IMR-90 (cell line): ENCODE data around the gene PHF21A. TPM values are rescaled to one million over a fixed set of nuclear protein-coding genes. Genes with fewer than 3 reads are reported as not detected.

Experiments
- ATAC-seq: fragments of 200-7000 bp; cut with Tn5 transposase; 2 replicates; pipeline ENCODE4 v1.9.1; 2020; ENCODE audit warnings: low read depth, mild to moderate bottlenecking, moderate library complexity
- BruUV-seq: library from RNA; stranded (reverse); fragments of 400-500 nt; replicated peaks from 2 replicates; lab custom pipeline; 2021; lab: Mats Ljungman, UMichigan
- CTCF ChIA-PET: fragments of 300-600 bp; formaldehyde crosslinking; extraction: SDS; loops from one replicate; lab custom pipeline; 2021; ENCODE audit warnings: antibody characterized with exemption; lab: Yijun Ruan, JAX
- POLR2A ChIA-PET: fragments of 300-600 bp; sonication (Branson Sonifier 250); formaldehyde crosslinking; loops from one replicate; lab custom pipeline; 2022; ENCODE audit warnings: antibody characterized with exemption; ENCODE audit not compliant: unreplicated experiment; lab: Charles Lee
- DNase-seq: peaks from one replicate; pipeline ENCODE4 v3.0.0; 2013
- H2AFZ ChIP-seq: replicated peaks from 2 replicates; pipeline ENCODE3; 2013; ENCODE audit warnings: low read length, mild to moderate bottlenecking; ENCODE audit not compliant: poor library complexity
- H2AK5ac ChIP-seq: 2 replicates; pipeline ENCODE4 v1.6.1; 2013; ENCODE audit warnings: low read depth, low read length, inconsistent platforms
- H2AK9ac ChIP-seq: replicated peaks from 2 replicates; pipeline ENCODE3; 2013; ENCODE audit warnings: mild to moderate bottlenecking, low read depth, low read length, moderate library complexity; ENCODE audit not compliant: poor library complexity
- H2BK120ac ChIP-seq: 2 replicates; pipeline ENCODE4 v1.6.1; 2013; ENCODE audit warnings: low read depth, low read length, inconsistent platforms
- H2BK15ac ChIP-seq: 3 replicates; pipeline ENCODE4 v1.6.1; 2013; ENCODE audit warnings: low read depth, low read length, inconsistent platforms
- H2BK20ac ChIP-seq: 2 replicates; pipeline ENCODE4 v1.6.1; 2013; ENCODE audit warnings: low read depth, mild to moderate bottlenecking, inconsistent platforms, low read length, moderate library complexity
- H2BK5ac ChIP-seq: 2 replicates; pipeline ENCODE4 v1.6.1; 2013; ENCODE audit warnings: mild to moderate bottlenecking, low read depth, low read length, inconsistent platforms; ENCODE audit not compliant: poor library complexity, severe bottlenecking
- H3K14ac ChIP-seq: replicated peaks from 2 replicates; pipeline ENCODE4 v1.6.1; 2013; ENCODE audit warnings: low read depth, low read length, inconsistent platforms
- H3K18ac ChIP-seq: 2 replicates; pipeline ENCODE4 v1.6.1; 2013; ENCODE audit warnings: low read depth, low read length, control low read depth
- H3K23ac ChIP-seq: 2 replicates; pipeline ENCODE4 v1.6.1; 2013; ENCODE audit warnings: low read depth, low read length, inconsistent platforms
- H3K27ac ChIP-seq: 2 replicates; pipeline ENCODE4 v1.5.1; 2013; ENCODE audit warnings: mild to moderate bottlenecking, control low read depth, low read length; ENCODE audit not compliant: insufficient read depth
- H3K27me3 ChIP-seq: 2 replicates; pipeline ENCODE4 v1.6.1; 2013; ENCODE audit warnings: low read length; ENCODE audit not compliant: control insufficient read depth, insufficient read depth
- H3K36me3 ChIP-seq: 2 replicates; pipeline ENCODE4 v1.6.1; 2013; ENCODE audit warnings: low read length, mixed read lengths; ENCODE audit not compliant: control insufficient read depth, insufficient read depth
- H3K4ac ChIP-seq: 2 replicates; pipeline ENCODE4 v1.6.1; 2013; ENCODE audit warnings: low read depth, low read length, inconsistent platforms
- H3K4me1 ChIP-seq: 2 replicates; pipeline ENCODE4 v1.6.1; 2013; ENCODE audit warnings: low read length, mixed read lengths; ENCODE audit not compliant: control insufficient read depth, insufficient read depth
- H3K4me2 ChIP-seq: 2 replicates; pipeline ENCODE4 v1.6.1; 2013; ENCODE audit warnings: low read depth, mild to moderate bottlenecking, control low read depth, low read length, moderate library complexity
- H3K4me3 ChIP-seq: 2 replicates; pipeline ENCODE4 v1.5.1; 2013; ENCODE audit warnings: low read depth, mild to moderate bottlenecking, control low read depth, low read length, moderate library complexity; ENCODE audit not compliant: insufficient read depth
- H3K56ac ChIP-seq: 2 replicates; pipeline ENCODE4 v1.6.1; 2013; ENCODE audit warnings: low read length, inconsistent platforms; ENCODE audit not compliant: insufficient read depth; ENCODE audit errors: extremely low read depth
- H3K79me1 ChIP-seq, 2 experiments: 2 replicates each; pipeline ENCODE4 v1.6.1; 2013; ENCODE audit warnings: low read length in 2 of 2, inconsistent platforms in 1 of 2, low read depth in 1 of 2
- H3K9ac ChIP-seq: 2 replicates; pipeline ENCODE4 v1.6.1; 2013; ENCODE audit warnings: low read depth, low read length, control low read depth
- H3K9me1 ChIP-seq: 2 replicates; pipeline ENCODE4 v1.6.1; 2013; ENCODE audit warnings: low read length, inconsistent platforms; ENCODE audit not compliant: insufficient read depth
- H3K9me3 ChIP-seq: 2 replicates; pipeline ENCODE4 v1.6.1; 2013; ENCODE audit warnings: low read length; ENCODE audit not compliant: control insufficient read depth, insufficient read depth
- H4K20me1 ChIP-seq: 2 replicates; pipeline ENCODE4 v1.6.1; 2013; ENCODE audit warnings: low read length, inconsistent platforms; ENCODE audit not compliant: insufficient read depth
- H4K5ac ChIP-seq: 2 replicates; pipeline ENCODE4 v1.6.1; 2013; ENCODE audit warnings: mild to moderate bottlenecking, low read depth, low read length, control low read depth
- H4K8ac ChIP-seq, 2 experiments: 2 replicates each; pipeline ENCODE4 v1.6.1; 2013; ENCODE audit warnings: low read depth in 2 of 2, low read length in 2 of 2, control low read depth in 1 of 2, inconsistent platforms in 1 of 2
- H4K91ac ChIP-seq: 2 replicates; pipeline ENCODE4 v1.6.1; 2013; ENCODE audit warnings: low read depth, low read length, inconsistent platforms; ENCODE audit not compliant: insufficient read depth
- BHLHE40 ChIP-seq: fragments of 150-350 bp; IDR thresholded peaks from 2 replicates; pipeline ENCODE4 v1.6.1; 2016; ENCODE audit warnings: mild to moderate bottlenecking, low read depth, low read length
- CEBPB ChIP-seq: IDR thresholded peaks from 2 replicates; pipeline ENCODE4 v1.6.1; 2012; ENCODE audit warnings: low read depth, low read length, improper control_type of control experiment
- CHD1 ChIP-seq: IDR thresholded peaks from 2 replicates; pipeline ENCODE4 v1.6.1; 2012; ENCODE audit warnings: low read depth, low read length, improper control_type of control experiment
- FOS ChIP-seq: fragments of 150-350 bp; IDR thresholded peaks from 2 replicates; pipeline ENCODE4 v1.6.1; 2016; ENCODE audit warnings: low read depth, low read length
- MAFK ChIP-seq: IDR thresholded peaks from 2 replicates; pipeline ENCODE4 v1.6.1; 2012; ENCODE audit warnings: low read depth, low read length, improper control_type of control experiment
- MAZ ChIP-seq: IDR thresholded peaks from 2 replicates; pipeline ENCODE4 v1.6.1; 2012; ENCODE audit warnings: low read depth, mild to moderate bottlenecking, low read length, improper control_type of control experiment, moderate library complexity, borderline replicate concordance
- MXI1 ChIP-seq: IDR thresholded peaks from 2 replicates; pipeline ENCODE4 v1.6.1; 2012; ENCODE audit warnings: low read depth, mild to moderate bottlenecking, low read length, moderate library complexity, borderline replicate concordance
- NFE2L2 ChIP-seq: fragments of 150-350 bp; IDR thresholded peaks from 2 replicates; pipeline ENCODE4 v1.6.1; 2016; ENCODE audit warnings: low read depth, mild to moderate bottlenecking, low read length
- POLR2A ChIP-seq: IDR thresholded peaks from 2 replicates; pipeline ENCODE4 v1.6.1; 2012; ENCODE audit warnings: mild to moderate bottlenecking, low read depth, low read length
- RAD21 ChIP-seq: IDR thresholded peaks from 2 replicates; pipeline ENCODE4 v1.6.1; 2012; ENCODE audit warnings: low read length, improper control_type of control experiment
- RCOR1 ChIP-seq: IDR thresholded peaks from 2 replicates; pipeline ENCODE4 v1.6.1; 2012; ENCODE audit warnings: mild to moderate bottlenecking, low read length, improper control_type of control experiment; ENCODE audit not compliant: insufficient replicate concordance
- RFX5 ChIP-seq: IDR thresholded peaks from 2 replicates; pipeline ENCODE4 v1.8.0; 2012; ENCODE audit warnings: low read depth, mild to moderate bottlenecking, low read length, moderate library complexity
- SMC3 ChIP-seq: fragments of 150-350 bp; IDR thresholded peaks from 2 replicates; pipeline ENCODE4 v1.6.1; 2016; ENCODE audit warnings: low read depth, mild to moderate bottlenecking, antibody characterized with exemption, low read length, moderate library complexity
- WGBS, 2 experiments: methylation state at CpG; one replicate each; pipeline versions ENCODE4 v1.1.5 to v1.1.7; 2013; ENCODE audit warnings: missing lambda C conversion rate in 2 of 2; ENCODE audit not compliant: insufficient read length in 1 of 2; ENCODE audit errors: extremely low coverage in 2 of 2; 5-methylcytosine and 5-hydroxymethylcytosine counted together
- dilution Hi-C: fragments of 300-500 bp; cut with HindIII; formaldehyde crosslinking; loops from one replicate; pipeline ENCODE4 v1.14.3; 2018; ENCODE audit warnings: low sequenced_read_pairs; ENCODE audit not compliant: unreplicated experiment
- in situ Hi-C: fragments of 300-500 bp; cut with MboI; formaldehyde crosslinking; loops from 3 replicates; pipeline ENCODE4 v1.14.3; 2019; ENCODE audit warnings: low sequenced_read_pairs, inconsistent platforms, mixed read lengths
- intact Hi-C: fragments of 100-400 bp; cut with micrococcal nuclease; formaldehyde crosslinking; loops from 2 replicates; pipeline ENCODE4 v1.10.0; 2022
- polyA plus RNA-seq, 3 experiments: library from polyadenylated mRNA; depleted of rRNA; stranded (reverse); fragments of >200 nt; gene quantifications; 2 replicates each; pipeline ENCODE4 v1.2.3, GENCODE V29; 2012; ENCODE audit warnings: low replicate concordance in 1 of 3
- total RNA-seq: library from RNA; depleted of rRNA; stranded (reverse); fragments of >200 nt; gene quantifications from 2 replicates; pipeline ENCODE4 v1.2.3, GENCODE V29; 2012
- TF ChIP-seq, protein P1 (sequence below): fragments of 150-350 bp; IDR thresholded peaks from 2 replicates; pipeline ENCODE4 v1.6.1; 2017; ENCODE audit warnings: mild to moderate bottlenecking, antibody characterized with exemption, low read length, low read depth
- TF ChIP-seq, protein P2 (sequence below): fragments of 150-350 bp; IDR thresholded peaks from 2 replicates; pipeline ENCODE4 v1.6.1; 2016; ENCODE audit warnings: low read depth, mild to moderate bottlenecking, low read length, moderate library complexity, borderline replicate concordance
- TF ChIP-seq, protein P3 (sequence below): conservative IDR thresholded peaks from 2 replicates; pipeline ENCODE4 v1.5.1; 2012; ENCODE audit warnings: mild to moderate bottlenecking, low read depth, low read length, improper control_type of control experiment

PHF21A gene
- total and polyA plus RNA-seq, 2 of the 4 experiments (the other 2 are of a cell fraction) = 9.0 to 20.6 TPM

- H3K27me3 ChIP-seq = no peaks in the 10 kb centered on the region
- H3K27ac ChIP-seq = no peak overlapping the region
- TF ChIP-seq CEBPB (no peak), POLR2A (no peak), MAZ (no peak), SMC3 (no peak), RCOR1 (no peak), CHD1 (no peak), MXI1 (no peak), NFE2L2 (no peak), BHLHE40 (no peak), FOS (no peak), RAD21 (no peak), MAFK (no peak), RFX5 (no peak)
- TF ChIP-seq, protein P1, sequence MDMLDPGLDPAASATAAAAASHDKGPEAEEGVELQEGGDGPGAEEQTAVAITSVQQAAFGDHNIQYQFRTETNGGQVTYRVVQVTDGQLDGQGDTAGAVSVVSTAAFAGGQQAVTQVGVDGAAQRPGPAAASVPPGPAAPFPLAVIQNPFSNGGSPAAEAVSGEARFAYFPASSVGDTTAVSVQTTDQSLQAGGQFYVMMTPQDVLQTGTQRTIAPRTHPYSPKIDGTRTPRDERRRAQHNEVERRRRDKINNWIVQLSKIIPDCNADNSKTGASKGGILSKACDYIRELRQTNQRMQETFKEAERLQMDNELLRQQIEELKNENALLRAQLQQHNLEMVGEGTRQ = no peak
- TF ChIP-seq, protein P2, sequence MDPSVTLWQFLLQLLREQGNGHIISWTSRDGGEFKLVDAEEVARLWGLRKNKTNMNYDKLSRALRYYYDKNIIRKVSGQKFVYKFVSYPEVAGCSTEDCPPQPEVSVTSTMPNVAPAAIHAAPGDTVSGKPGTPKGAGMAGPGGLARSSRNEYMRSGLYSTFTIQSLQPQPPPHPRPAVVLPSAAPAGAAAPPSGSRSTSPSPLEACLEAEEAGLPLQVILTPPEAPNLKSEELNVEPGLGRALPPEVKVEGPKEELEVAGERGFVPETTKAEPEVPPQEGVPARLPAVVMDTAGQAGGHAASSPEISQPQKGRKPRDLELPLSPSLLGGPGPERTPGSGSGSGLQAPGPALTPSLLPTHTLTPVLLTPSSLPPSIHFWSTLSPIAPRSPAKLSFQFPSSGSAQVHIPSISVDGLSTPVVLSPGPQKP = no peak
- TF ChIP-seq, protein P3, sequence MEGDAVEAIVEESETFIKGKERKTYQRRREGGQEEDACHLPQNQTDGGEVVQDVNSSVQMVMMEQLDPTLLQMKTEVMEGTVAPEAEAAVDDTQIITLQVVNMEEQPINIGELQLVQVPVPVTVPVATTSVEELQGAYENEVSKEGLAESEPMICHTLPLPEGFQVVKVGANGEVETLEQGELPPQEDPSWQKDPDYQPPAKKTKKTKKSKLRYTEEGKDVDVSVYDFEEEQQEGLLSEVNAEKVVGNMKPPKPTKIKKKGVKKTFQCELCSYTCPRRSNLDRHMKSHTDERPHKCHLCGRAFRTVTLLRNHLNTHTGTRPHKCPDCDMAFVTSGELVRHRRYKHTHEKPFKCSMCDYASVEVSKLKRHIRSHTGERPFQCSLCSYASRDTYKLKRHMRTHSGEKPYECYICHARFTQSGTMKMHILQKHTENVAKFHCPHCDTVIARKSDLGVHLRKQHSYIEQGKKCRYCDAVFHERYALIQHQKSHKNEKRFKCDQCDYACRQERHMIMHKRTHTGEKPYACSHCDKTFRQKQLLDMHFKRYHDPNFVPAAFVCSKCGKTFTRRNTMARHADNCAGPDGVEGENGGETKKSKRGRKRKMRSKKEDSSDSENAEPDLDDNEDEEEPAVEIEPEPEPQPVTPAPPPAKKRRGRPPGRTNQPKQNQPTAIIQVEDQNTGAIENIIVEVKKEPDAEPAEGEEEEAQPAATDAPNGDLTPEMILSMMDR = no peak
- H2BK20ac ChIP-seq = no peak overlapping the region
- no peak overlapping the region for H4K91ac ChIP-seq
- H3K18ac ChIP-seq = no peak overlapping the region
- H3K9me1 ChIP-seq = peaks cover 2% of the 10 kb centered on the region; the same call in 1 of the 2 replicates
- intact Hi-C loops = no loop called here
- BruUV-seq = no TSS peak
- H3K9ac ChIP-seq = no peak overlapping the region
- H3K9me3 ChIP-seq = no peaks in the 10 kb centered on the region
- in situ Hi-C loops = no loop called here
- dilution Hi-C loops = no loop called here
- H3K23ac ChIP-seq = no peak overlapping the region
- H2BK15ac ChIP-seq = no peak overlapping the region
- no peak overlapping the region for H2BK5ac ChIP-seq
- H2AK5ac ChIP-seq = no peak overlapping the region
- H3K4me3 ChIP-seq = no peak overlapping the region
- no peak overlapping the region for H4K8ac ChIP-seq
- DNase-seq = no peak
- peaks cover 10 to 20% of the 10 kb centered on the region in 2 experiments; a peak in 3 of 4 replicates for H3K79me1 ChIP-seq
- H4K5ac ChIP-seq = no peak overlapping the region
- POLR2A ChIA-PET = no interaction called here
- ATAC-seq = no peak
- no peak overlapping the region for H3K4me2 ChIP-seq
- H2AFZ ChIP-seq = no peak overlapping the region
- no peak overlapping the region for H2BK120ac ChIP-seq
- H3K56ac ChIP-seq = no peak overlapping the region
- H3K14ac ChIP-seq = no peak overlapping the region
- 0 out of 2 replicates have a peak, but pooled peaks cover 1% of the 10 kb centered on the region for H3K36me3 ChIP-seq
- CTCF ChIA-PET = no interaction called here
- H2AK9ac ChIP-seq = no peak overlapping the region
- WGBS, 2 experiments = 100% methylated on average over 1 of the region's 2 CpGs; no CpG with 5 or more reads in 1 of the 2 experiments
- peaks cover 8% of the 10 kb centered on the region for H3K4me1 ChIP-seq
- peaks cover 10% of the 10 kb centered on the region; the same call in 1 of the 2 replicates for H4K20me1 ChIP-seq
- H3K4ac ChIP-seq = no peak overlapping the region
These were observed 61.2 kb downstream of the PHF21A start for GRCh38 chr11:46060013-46060412.
